PFSK-1 (cell line): ENCODE results near the gene ATG16L2.

Source experiments
- POLR2AphosphoS5 ChIP-seq: IDR thresholded peaks from 2 replicates; pipeline ENCODE4 v1.6.1; 2012; ENCODE audit warnings: low read depth, mild to moderate bottlenecking, control low read depth, low read length, moderate library complexity
- SIN3A ChIP-seq: IDR thresholded peaks from 2 replicates; pipeline ENCODE4 v1.6.1; 2012; ENCODE audit warnings: mild to moderate bottlenecking, low read length, moderate library complexity, borderline replicate concordance; ENCODE audit not compliant: insufficient read depth
- TAF1 ChIP-seq: IDR thresholded peaks from 2 replicates; pipeline ENCODE4 v1.6.1; 2012; ENCODE audit warnings: low read length, control low read depth, borderline replicate concordance; ENCODE audit not compliant: insufficient read depth
- TF ChIP-seq, protein P1 (sequence below), 2 experiments: IDR thresholded peaks; 2 replicates each; pipeline versions ENCODE4 v1.6.1 to v1.8.0; 2011 to 2012; ENCODE audit warnings: low read depth in 2 of 2, low read length in 2 of 2, control low read depth in 1 of 2, inconsistent platforms in 1 of 2, mild to moderate bottlenecking in 1 of 2, moderate library complexity in 1 of 2; ENCODE audit not compliant: insufficient read depth in 1 of 2

DNA sequence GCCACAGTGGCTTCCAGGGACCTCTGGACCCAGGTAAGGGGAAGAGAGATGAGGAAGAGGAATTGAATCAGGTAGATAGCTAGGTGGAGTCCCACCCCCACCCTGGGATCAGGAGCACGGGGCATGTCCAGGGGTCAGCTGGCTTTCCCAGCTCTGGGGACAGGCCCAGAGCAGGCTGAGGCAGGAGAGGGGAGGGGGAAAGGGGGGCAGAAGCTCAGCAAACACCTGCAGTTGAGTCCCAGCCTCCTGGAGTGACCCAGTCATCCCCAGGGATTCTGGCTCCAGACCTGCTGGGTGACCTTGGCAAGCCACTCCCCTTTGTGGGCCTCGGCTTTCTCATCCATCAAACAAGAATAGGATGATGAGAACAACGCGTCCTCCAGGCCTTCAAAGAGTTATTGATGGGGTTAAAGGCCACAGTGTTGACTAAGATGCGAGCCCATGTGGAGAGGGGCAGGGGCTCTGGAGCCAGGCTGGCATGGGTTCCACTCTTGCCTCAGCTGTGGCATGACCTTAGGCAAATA lies 36.4 kb upstream of the ATG16L2 start:
- TF ChIP-seq TAF1, result no peak
- TF ChIP-seq POLR2AphosphoS5, result no peak
- TF ChIP-seq SIN3A, result no peak
- TF ChIP-seq, protein P1, sequence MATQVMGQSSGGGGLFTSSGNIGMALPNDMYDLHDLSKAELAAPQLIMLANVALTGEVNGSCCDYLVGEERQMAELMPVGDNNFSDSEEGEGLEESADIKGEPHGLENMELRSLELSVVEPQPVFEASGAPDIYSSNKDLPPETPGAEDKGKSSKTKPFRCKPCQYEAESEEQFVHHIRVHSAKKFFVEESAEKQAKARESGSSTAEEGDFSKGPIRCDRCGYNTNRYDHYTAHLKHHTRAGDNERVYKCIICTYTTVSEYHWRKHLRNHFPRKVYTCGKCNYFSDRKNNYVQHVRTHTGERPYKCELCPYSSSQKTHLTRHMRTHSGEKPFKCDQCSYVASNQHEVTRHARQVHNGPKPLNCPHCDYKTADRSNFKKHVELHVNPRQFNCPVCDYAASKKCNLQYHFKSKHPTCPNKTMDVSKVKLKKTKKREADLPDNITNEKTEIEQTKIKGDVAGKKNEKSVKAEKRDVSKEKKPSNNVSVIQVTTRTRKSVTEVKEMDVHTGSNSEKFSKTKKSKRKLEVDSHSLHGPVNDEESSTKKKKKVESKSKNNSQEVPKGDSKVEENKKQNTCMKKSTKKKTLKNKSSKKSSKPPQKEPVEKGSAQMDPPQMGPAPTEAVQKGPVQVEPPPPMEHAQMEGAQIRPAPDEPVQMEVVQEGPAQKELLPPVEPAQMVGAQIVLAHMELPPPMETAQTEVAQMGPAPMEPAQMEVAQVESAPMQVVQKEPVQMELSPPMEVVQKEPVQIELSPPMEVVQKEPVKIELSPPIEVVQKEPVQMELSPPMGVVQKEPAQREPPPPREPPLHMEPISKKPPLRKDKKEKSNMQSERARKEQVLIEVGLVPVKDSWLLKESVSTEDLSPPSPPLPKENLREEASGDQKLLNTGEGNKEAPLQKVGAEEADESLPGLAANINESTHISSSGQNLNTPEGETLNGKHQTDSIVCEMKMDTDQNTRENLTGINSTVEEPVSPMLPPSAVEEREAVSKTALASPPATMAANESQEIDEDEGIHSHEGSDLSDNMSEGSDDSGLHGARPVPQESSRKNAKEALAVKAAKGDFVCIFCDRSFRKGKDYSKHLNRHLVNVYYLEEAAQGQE (IDR thresholded peaks at IDR 0.05; ENCODE audit: insufficient read depth in 1 of 2, low read depth in 2 of 2, low read length in 2 of 2), result no peak
